SU-DHL-6 (cell line): ENCODE measurements around the gene MAIP1.

Source experiments
- EZH2phosphoT487 ChIP-seq: fragments of 200-600 bp; sonication (generic), shearing (Covaris generic); conservative IDR thresholded peaks from 2 replicates; pipeline ENCODE4 v1.6.1; 2018; ENCODE audit warnings: mild to moderate bottlenecking, antibody characterized with exemption, low read length, moderate library complexity, mixed read lengths
- TF ChIP-seq, protein P1 (sequence below): fragments of 200-600 bp; sonication (generic); IDR thresholded peaks from one replicate; pipeline ENCODE4 v1.5.1; 2017; ENCODE audit warnings: antibody characterized with exemption, mild to moderate bottlenecking, low read length, moderate library complexity; ENCODE audit not compliant: insufficient read depth, poor library complexity, severe bottlenecking

DNA sequence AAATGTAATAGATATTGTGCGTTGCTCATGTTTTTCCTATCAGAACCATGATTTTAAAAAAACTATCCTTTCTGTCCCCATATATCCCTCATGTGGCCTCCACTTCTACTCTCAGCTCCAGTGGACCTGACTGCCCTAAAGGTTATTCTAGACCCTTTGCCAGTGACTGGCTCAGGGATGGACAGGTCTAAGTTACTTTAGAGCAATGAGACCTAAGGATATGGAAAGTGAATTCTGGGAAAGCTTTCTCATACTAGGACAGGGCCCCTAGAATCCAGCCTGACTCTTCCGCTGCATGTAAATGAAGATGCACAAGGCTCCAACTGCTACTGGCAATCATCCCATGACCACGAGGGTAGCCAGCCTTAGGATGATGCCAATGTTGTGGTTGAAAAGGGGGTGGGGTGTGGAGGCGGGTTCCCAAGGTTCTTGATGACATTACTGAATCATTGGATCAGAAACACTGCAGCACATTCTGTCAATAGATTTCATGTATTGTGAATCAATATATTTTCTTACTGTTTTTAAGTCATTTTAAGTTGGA lies 23.0 kb upstream of the MAIP1 start:
- TF ChIP-seq, protein P1, sequence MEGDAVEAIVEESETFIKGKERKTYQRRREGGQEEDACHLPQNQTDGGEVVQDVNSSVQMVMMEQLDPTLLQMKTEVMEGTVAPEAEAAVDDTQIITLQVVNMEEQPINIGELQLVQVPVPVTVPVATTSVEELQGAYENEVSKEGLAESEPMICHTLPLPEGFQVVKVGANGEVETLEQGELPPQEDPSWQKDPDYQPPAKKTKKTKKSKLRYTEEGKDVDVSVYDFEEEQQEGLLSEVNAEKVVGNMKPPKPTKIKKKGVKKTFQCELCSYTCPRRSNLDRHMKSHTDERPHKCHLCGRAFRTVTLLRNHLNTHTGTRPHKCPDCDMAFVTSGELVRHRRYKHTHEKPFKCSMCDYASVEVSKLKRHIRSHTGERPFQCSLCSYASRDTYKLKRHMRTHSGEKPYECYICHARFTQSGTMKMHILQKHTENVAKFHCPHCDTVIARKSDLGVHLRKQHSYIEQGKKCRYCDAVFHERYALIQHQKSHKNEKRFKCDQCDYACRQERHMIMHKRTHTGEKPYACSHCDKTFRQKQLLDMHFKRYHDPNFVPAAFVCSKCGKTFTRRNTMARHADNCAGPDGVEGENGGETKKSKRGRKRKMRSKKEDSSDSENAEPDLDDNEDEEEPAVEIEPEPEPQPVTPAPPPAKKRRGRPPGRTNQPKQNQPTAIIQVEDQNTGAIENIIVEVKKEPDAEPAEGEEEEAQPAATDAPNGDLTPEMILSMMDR: no peak
- no peak for TF ChIP-seq EZH2phosphoT487
